DMS114 treated with DMSO at 0.1 percent for 48 hours (cell line): Measurements from ENCODE around the gene DPP6.

Experiments used
- DNase-seq: peaks from one replicate; lab custom pipeline; 2025; ENCODE audit not compliant: unreplicated experiment; lab: John Stamatoyannopoulos, UW

Gene DPP6

DNA sequence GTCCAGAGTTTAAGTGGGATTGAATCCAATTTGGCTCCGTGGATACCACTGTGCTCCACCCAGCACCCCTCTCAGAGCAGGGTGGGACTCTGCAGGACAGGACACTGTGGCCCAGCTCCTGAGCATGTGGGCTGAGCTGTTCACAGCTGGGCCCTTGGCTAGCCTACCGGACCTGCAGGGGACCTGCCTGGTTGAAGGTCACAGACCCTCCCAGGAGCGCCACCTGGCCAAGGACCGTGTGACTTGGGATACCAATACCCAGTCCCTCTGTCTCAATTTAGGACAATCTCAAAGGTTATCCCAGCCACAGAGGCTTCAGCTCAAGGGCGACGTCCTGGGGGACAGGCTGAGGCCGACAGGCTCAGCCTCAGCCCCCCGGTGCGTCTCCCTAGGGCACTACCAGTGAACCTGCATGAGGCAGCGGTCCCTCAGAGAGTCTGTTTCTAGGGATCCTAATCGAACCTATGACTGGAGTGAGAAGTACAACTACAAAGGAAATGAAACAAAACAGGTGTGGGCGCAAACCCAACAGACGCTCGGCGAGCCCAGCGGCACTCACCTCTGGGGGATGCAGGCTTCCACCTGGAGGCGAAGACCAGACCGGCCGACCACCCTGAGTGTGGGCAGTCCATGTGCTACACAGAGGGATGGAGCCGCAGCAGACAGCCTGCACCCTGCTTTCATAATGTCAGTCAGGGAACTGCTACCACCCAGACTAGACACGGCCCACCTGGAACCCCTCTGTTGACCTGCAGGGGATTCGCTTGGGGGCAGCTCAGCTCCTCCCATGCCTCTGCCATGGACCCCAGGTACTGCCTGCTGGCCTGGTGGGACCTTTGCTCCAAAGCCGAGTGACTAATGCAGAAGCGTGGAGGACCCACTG, 847.0 kb downstream of the DPP6 start:
- DNase-seq = no peak

DNA sequence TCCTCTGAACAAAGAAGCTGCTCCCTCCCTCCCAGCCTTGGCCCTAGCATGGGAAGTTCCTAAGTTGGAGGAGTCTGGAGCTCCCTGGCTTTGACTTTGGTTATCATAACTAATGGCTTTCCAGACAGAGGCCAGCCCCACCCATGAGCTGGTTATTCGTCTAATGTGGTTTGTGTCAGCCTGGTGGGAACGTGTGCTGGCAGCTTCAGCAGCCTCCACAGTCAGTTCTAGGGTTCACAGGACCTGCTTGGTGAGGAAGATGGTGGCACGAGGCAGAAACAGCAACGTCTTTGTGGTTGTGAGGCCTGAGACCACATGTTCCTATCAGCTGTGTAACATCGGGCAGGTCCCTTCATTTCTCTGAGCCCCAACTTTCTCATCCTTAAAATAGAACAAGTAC, 847.7 kb downstream of the DPP6 start:
- no peak for DNase-seq

DNA sequence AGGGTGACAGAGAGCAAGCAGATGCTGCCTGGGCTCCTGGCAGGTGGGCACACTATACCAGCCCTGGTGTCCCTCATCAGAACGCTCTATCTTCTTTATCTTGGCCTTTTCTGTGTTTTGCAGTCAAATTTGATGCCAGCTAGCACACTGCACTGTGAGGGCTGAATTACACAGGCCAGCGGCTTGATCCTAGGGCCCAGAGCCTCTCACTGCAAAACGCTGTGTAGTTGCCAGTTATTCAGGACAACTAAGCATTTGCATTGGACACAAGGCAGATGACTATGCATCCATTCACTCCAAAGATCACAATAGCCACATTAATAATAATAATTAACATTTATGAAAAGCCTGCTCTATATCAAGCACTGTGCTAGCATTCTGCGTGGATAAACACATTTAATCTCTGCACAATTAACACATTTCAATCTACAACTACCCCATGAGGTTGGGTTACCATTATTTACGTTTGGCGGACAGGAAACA, 850.4 kb downstream of the DPP6 start:
- DNase-seq = no peak

DNA sequence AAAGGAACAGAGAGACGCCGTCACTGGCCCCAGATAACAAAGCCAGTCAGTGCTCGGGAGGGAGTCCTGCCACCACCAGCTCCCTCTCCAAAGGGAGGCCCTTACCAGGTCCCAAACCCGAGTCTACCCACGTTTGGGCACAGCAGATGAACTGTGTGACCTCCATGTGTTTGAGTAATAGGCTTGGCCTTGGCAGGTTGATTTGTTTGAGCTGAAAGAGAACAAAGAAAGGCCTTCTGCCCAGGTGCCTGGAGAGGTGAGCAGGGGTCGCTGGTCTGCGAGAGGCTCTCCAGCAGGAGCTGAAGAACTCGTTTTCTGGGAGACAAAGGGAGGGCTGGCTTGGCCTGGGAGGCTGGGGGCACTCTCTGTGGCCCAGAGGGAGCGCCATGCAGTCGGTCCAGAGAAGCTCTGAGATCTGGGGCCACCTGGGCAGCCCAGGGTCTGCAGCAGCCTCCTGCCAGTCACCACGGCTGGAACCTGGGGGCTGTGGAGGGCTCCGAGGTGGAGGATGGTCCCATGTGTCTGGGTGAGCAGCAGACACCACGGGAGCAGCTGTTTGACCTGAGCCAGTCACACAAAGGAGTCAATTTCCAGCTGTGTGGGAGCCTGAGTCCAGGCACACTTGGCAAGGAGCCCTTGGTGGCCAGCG, 851.0 kb downstream of the DPP6 start:
- DNase-seq = no peak

DNA sequence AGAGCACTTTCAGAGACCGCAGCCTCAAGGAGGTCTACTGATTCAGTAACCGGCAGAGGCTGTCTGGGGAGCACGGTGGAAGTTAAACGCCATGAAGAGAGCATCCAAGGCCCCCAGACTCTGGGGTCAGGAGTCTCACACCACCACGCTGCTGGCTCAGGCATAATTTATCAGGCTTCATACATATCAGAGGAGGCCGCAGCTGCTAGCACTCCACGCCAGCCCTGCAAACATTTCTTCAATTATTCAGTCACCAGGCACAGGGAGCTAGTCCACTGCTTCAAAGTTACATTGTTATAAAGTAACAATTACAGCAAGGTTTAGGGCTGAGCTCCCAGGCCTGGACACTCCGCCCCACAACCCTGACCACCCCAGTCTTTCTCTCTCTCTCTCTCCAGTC, 852.9 kb downstream of the DPP6 start:
- DNase-seq = no peak

DNA sequence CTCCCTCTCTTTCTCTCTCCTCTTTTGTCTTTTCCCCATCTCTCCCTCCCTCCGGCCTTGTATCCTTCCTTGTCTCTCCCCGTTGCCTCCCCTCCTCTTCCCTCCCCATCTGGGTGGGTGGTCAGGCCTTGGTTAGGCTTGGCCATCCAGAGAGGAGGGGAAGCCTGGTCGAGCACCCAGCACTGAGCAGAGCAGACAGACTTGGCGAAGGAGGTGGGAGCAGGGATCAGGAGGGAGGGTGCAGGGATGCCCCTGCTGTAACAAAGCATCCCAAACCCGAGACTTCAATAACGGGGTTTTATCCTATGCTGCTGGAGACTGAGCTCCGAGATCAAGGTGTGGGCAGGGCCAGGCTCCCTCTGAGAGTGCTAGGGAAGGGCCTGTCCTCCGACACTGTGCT, 853.4 kb downstream of the DPP6 start:
- DNase-seq = no peak

DNA sequence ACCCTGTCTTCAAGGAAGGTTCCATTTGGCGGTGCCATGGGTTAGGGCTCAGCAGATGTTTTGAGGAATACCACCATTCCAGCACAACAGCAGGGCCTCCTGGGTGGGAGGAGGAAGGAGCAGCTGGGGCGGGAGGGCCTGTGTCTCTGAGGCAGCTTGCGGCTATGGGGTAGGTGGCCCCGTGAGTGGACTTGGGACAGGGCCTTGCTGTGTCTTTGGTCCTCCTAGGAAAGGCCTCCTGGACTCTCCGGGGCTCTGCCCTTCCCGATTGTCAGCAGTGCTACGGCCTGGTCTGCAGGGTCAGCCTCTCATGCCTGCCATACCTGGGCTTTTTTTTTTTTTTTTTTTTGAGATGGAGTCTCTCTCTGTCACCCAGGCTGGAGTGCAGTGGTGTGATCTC, 854.0 kb downstream of the DPP6 start:
- DNase-seq = no peak

DNA sequence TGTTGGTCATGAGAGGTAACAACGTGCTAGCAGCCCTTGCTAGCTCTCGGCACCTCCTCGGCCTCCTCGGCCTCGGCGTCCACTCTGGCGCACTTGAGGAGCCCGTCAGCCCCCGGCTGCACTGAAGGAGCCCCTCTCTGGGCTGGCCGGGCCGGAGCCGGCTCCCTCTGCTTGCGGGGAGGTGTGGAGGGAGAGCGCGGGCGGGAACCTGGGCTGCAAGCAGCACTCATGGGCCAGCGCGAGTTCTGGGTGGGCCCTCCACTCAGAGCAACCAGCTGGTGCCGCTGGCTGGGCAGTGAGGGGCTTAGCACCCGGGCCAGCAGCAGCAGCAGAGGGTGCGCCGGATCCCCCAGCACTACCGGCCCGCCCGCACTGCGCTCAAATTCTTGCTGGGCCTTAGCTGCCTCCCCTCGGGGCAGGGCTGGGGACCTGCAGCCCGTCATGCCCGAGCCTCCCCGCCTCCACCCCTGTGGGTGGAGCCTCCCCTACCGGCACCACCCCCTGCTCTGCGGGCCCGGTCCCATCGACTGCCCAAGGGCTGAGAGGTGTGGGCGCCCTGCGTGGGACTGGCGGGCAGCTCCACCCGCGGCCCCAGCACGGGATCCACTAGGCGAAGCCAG, 854.6 kb downstream of the DPP6 start:
- no peak for DNase-seq

DNA sequence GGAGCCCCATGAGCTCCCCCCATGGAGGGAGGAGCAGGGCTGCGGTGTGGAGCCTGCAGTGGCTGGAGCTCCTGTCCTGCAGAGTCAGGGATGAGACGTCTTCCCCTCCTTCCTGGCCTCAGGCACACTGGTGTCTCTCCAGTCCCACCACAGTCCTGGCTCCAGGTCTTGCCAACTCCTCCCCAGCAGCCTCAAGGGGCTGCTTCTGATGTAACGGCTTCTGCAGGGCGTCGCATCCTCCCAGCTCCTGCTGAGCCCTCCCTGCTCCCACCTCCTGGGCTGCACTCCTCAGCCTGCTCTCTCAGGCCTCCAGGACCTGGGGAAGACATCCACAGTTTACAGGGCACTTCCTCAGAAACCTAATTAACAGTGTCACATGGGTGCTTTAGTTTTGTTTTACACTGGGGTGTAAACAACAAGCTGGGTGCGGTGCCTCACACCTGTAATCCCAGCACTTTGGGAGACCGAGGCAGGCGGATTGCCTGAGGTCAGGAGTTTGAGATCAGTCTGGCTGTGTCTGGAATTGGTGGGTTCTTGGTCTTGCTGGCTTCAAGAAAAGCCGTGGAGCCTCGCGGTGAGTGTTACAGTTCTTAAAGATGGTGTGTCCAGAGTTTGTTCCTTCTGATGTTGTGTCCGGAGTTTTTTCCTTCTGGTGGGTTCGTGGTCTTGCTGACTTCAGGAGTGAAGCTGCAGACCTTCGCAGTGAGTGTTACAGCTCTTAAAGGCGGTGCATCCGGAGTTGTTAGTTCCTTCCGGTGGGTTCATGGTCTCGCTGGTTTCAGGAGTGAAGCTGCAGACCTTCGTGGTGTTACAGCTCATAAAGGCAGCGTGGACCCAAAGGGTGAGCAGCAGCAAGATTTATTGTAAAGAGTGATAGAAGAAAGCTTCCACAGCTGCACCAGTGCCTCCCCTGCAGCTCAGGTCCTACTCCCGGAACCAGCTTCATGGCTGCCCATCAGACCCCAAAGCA, 855.7 kb downstream of the DPP6 start:
- no peak for DNase-seq

DNA sequence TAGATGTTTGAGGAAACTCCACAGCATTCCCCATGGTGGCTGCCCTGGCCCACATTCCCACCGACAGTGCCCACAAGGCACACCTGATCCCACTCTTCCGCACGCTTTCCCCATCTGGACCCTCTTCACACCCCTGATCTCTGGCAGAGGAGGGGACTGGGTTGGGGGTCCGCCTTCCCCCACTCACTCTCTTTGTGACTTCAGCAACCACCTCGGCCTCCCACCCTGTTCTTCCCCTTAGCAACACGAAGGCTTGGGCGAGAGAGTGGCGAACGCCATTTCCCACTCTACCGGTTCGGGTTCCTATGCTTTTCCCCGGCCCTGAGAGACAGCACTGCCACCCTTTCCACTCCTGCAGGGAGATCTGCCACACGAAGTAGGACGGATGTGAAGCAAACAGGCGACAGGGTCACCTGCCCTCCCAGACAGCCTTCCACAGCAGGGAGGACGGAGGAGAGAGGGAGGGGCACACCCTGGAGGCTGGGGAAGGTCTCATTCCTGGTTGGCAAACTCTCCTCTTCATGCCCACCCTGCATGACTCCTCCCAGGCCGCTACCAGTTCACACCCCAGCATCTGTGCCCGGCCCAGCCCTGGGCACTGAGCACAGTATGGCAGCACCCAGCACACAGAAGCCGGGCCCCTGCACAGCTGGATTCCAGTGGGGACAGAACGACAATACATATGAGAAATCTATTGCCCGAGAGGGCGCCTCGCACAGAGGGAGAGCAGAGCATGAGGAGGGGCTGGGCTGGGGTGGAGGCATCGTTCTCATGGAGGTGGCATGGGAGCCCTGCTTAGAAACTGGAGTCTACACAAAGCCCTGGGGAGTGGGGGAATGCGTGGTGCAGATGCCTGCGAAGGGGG, 857.3 kb downstream of the DPP6 start:
- no peak for DNase-seq

DNA sequence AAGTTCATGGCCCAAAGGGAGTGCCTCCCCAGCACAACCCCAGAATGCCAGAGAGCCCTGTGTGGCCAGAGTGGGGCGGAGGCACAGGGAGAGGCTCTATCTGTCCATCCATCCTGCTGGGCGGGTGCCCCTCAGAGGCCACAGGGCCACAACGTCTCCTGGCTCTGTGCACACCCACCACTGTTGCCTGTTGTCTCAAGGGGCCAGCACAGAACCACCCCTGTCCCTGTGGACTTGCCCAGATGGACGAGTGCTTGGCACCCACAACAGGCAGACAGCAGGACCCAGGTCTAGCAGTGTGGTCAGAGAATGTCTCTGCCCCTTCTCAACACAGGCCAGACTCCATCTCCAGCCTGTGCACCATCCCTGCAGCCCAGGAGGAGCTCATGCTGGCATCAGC, 857.9 kb downstream of the DPP6 start:
- no peak for DNase-seq

DNA sequence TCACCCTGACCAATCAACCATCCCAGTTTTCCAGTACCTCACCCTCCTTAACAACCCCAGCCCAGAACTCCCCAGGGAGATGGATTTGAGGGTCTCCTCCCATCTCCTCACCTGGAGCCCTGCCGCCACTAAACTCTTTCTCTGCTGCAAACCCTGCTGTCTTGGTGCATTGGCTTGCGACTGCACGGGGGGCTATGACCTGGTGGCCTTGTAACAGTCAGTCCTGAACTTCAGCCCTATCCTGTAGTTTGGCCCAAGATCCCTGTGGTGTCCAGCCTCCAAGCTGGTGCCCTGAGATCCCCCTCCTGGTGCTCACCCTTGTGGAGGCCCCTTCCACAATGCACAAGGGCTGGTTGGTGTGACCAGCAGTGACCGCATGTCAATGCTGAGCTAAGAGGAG, 858.8 kb downstream of the DPP6 start:
- DNase-seq = no peak

DNA sequence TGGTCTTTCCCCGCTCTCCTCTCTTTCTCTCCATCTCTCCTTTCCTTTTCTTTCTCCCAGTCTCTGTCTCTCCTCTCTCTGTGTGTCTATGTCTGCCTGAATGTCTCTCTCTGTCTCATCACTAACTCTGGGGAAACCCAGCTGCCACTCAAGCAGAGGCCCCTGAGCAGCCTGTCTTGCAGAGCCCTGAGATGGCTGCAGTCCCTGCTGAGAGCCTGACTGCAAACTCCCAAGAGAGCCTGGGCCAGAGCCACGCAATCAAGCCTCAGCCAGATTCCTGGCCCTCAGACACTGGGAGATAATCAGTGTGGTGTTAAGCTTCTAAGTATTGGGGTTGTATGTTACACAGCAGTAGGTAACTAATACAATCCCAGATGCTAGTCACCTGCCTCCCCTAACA, 859.2 kb downstream of the DPP6 start:
- no peak for DNase-seq

DNA sequence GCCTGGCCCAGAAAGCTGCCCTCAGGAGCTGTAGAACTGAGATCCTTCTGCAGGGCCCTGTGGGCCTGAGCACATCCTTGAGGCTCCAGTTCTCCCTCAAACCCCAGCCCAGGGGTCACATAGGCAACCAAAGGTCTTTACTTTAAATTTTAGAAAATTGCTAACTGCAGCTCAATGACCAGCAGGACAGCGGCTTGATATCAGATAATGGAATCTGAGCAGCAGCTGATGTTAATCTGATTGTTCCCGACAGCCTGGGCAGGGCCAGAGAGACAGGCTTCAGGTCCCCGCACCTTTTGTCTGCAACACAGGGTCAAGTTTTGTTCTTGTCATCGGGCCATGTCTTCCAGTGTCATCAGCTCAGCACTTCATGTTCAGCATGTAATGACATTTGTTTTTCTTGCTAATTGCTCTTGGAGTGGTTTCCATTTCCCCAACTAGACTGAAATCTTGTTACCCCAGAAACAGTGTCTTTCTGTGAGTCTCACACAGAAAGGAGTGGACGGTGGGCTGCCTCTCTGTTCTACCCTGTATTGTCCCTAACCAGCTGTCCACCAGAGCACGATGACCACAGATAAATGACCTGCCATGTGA, 859.8 kb downstream of the DPP6 start:
- DNase-seq = no peak

DNA sequence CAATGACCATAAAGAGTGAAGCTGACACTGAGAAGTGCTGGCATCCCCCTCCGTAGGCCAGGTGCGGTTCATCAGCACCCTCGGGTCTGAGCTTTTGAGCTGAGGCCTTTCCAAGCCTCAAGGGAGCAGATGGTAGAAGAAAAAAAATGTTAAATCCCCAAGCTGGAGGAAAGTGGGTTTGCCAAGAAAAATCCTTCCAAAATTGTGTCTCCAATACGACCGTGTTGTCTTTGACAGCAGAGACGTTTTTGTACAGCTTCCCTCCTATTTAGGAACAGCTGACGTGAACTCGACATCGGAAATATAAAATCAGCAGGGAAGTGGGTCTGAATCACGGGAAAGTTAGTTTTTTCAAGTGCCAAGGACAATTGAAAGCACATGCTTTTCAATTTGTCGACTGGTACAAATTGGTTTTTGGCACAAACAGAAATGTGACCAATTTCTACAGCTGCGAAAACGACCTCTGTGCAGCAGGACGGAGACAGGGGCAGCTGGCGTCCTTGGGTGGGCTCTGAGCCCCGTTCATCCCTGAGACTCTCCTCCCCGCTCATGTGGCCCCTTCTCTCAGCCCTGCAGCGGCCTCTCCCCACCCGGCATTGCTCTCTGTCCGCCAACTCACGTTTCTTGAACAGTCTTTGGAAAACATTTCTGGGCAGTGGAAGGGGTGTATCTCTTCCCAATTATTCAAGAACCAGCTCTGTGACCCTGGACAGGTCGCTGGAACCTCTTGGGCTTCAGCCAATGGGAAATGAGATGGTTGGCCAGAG, 860.9 kb downstream of the DPP6 start:
- DNase-seq = no peak

DNA sequence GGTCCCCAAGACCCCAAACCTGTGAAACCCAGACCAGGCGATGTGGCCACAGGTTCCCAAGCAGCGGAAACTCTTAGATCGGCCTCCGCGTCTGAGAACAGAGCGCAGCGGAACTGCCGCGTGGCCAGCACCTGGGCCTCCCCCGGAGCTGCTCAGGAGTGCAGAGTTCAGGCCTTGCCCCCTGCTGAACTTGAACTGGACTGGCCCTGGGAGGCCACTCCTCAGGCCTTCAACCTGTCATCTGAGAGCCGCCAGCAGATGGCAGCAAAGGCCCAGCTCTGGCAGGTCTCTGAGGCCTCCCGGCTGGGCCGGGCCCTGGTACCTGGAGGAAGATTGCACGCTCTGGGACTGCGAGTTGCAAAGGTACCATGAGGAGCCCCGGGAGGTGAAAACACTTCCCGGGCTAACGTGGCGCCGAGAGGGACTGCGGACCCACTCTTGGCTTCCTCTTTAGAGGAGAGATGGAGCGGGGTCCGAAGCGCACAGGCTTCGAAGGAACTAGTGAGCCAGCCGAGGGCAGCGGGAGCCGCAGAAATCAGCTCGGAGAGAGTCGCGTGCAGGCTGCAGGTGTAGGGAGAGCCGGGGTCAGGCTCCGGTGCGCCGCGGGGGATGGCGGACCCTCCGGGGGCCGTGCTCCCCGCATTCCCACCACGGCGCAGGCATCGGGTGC, 861.6 kb downstream of the DPP6 start:
- DNase-seq = peak; percentile 46

DNA sequence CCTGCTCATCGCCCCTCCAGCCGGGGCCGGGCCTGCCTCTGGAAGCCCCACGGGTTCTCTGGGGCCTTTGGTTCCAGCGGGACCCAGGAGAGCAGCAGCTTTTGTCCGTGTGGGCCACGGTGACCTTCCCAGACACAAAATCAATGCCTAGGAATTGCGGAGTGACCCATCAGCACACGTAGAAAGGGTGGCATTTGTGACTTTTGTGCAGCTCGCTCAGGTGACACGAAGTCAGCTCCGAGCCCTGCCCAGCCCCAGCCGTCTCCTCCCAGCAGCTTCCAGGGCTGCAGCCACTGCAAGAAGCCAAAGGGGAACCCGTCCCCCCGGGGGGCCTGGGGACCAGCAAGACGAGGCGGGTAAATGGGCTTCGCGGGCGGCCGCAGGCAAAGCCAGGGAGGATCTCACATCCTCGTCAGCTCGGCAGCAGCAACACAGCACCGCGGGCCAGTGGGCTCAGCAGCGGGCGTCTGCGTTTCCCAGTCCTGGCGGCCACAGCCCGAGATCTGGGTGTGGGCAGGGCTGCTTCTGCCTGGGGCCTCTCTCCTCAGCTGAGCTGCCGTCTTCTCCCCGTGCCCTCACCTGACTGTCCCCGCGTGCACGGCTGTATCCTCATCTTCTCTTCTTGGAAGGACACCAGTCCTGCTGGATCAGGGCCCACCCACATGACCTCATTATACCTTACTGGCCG, 862.3 kb downstream of the DPP6 start:
- no peak for DNase-seq

DNA sequence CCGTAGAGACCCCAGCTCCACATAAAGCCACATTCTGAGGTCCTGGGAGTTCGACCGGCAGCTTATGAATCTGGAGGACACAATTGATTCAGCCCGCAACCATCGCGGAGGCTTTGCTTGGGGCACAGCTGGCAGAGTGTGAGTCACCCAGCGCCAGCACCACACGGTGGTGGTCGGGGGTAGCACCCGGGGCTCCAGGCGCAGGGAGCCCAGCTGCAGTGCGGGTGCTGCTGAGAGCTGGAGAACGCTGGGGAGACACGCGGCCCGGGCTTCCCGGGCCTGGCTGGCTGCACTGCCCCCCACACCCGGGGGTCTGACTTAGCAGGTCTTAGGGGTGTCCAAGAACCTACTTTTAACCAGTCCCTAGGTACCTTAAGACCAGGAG, 862.8 kb downstream of the DPP6 start:
- no peak for DNase-seq
